ENCODE results near the gene RABL2A. TPM values are rescaled to one million over a fixed set of nuclear protein-coding genes. Genes with fewer than 3 reads are reported as not detected.
"Not testable (repeated sequence)": the region's sequence is repeated elsewhere in the genome, so short reads cannot be mapped to it uniquely, and the experiment has no call there.

RABL2A gene
- polyA plus RNA-seq, 2 of the 4 experiments (the other 2 are of a cell fraction): 13.0 to 20.8 TPM

GRCh38 chr2:113685471-113685870, 58.4 kb downstream of the RABL2A start (continued):
- TF ChIP-seq, protein P1, sequence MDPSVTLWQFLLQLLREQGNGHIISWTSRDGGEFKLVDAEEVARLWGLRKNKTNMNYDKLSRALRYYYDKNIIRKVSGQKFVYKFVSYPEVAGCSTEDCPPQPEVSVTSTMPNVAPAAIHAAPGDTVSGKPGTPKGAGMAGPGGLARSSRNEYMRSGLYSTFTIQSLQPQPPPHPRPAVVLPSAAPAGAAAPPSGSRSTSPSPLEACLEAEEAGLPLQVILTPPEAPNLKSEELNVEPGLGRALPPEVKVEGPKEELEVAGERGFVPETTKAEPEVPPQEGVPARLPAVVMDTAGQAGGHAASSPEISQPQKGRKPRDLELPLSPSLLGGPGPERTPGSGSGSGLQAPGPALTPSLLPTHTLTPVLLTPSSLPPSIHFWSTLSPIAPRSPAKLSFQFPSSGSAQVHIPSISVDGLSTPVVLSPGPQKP (IDR thresholded peaks at IDR 0.05; ENCODE audit: low read depth, low read length): no peak
- TF ChIP-seq MAFK (IDR thresholded peaks at IDR 0.05; ENCODE audit: partially characterized antibody) (no peak), RNF2 (IDR thresholded peaks at IDR 0.05; ENCODE audit: borderline replicate concordance, low read depth) (no peak), EP300 (IDR thresholded peaks at IDR 0.05) (no peak), PHF8 (IDR thresholded peaks at IDR 0.05; ENCODE audit: borderline replicate concordance, low read depth) (no peak), ZNF302 (CRISPR knock-in tag; IDR thresholded peaks at IDR 0.05) (no peak)
- TF ChIP-seq, protein P2, sequence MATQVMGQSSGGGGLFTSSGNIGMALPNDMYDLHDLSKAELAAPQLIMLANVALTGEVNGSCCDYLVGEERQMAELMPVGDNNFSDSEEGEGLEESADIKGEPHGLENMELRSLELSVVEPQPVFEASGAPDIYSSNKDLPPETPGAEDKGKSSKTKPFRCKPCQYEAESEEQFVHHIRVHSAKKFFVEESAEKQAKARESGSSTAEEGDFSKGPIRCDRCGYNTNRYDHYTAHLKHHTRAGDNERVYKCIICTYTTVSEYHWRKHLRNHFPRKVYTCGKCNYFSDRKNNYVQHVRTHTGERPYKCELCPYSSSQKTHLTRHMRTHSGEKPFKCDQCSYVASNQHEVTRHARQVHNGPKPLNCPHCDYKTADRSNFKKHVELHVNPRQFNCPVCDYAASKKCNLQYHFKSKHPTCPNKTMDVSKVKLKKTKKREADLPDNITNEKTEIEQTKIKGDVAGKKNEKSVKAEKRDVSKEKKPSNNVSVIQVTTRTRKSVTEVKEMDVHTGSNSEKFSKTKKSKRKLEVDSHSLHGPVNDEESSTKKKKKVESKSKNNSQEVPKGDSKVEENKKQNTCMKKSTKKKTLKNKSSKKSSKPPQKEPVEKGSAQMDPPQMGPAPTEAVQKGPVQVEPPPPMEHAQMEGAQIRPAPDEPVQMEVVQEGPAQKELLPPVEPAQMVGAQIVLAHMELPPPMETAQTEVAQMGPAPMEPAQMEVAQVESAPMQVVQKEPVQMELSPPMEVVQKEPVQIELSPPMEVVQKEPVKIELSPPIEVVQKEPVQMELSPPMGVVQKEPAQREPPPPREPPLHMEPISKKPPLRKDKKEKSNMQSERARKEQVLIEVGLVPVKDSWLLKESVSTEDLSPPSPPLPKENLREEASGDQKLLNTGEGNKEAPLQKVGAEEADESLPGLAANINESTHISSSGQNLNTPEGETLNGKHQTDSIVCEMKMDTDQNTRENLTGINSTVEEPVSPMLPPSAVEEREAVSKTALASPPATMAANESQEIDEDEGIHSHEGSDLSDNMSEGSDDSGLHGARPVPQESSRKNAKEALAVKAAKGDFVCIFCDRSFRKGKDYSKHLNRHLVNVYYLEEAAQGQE (IDR thresholded peaks at IDR 0.05): no peak

- ATAC-seq: no peak
- Histone ChIP-seq H3K4me3 (no peak overlapping the region), H3K4me2 (no peak overlapping the region), H3K27ac (no peak overlapping the region), H3K9me3 (no peaks in the 10 kb centered on the region), H3K4me1 (no peaks in the 10 kb centered on the region)
- POLR2A ChIA-PET: no interaction called here
- TF ChIP-seq JUN (IDR thresholded peaks at IDR 0.05): no peak
- no peak for TF ChIP-seq KDM1A (IDR thresholded peaks at IDR 0.05; ENCODE audit: low read depth)
- TF ChIP-seq MAX (IDR thresholded peaks at IDR 0.05): no peak
- TF ChIP-seq E2F6 (IDR thresholded peaks at IDR 0.05; ENCODE audit: borderline replicate concordance, low read depth): no peak
- TF ChIP-seq EHMT2 (IDR thresholded peaks at IDR 0.05; ENCODE audit: low read depth): no peak
- no peak for TF ChIP-seq ZFP36 (IDR thresholded peaks at IDR 0.05; ENCODE audit: borderline replicate concordance, partially characterized antibody)
- TF ChIP-seq, protein P2 (IDR thresholded peaks at IDR 0.05): no peak
- no peak for TF ChIP-seq RARB (CRISPR knock-in tag; IDR thresholded peaks at IDR 0.05)
- TF ChIP-seq PHF8 (IDR thresholded peaks at IDR 0.05; ENCODE audit: borderline replicate concordance, low read depth): no peak
- no peak for TF ChIP-seq SREBF2 (IDR thresholded peaks at IDR 0.05)
- no peak for TF ChIP-seq RCOR1 (IDR thresholded peaks at IDR 0.05; ENCODE audit: low read depth, low read length)
- 73% methylated on average over 2 of the region's 2 CpGs for WGBS (ENCODE audit: missing lambda C conversion rate)
- CTCF ChIA-PET: interaction anchor here (0.6 kb wide), 1 partner anchor 273 kb away, joined by 3 read pairs; no protein-coding TSS in a partner anchor
- no peak for DNase-seq (ENCODE audit: low read depth in 1 of 2, low spot score in 1 of 2)
- no peak for FAIRE-seq
These were observed 59.5 kb downstream of the RABL2A start for GRCh38 chr2:113686537-113686936.

- H3K27ac ChIP-seq; H3K4me2 ChIP-seq; FAIRE-seq; CTCF ChIA-PET; H3K9me3 ChIP-seq; H3K4me1 ChIP-seq; POLR2A ChIA-PET; H3K4me3 ChIP-seq; ATAC-seq; DNase-seq (ENCODE audit: low read depth in 1 of 2, low spot score in 1 of 2): not testable (repeated sequence)
- 88% methylated on average over 2 of the region's 3 CpGs for WGBS (ENCODE audit: missing lambda C conversion rate)
These were observed 63.8 kb downstream of the RABL2A start for GRCh38 chr2:113690871-113691270.

All from A549 (cell line).